ENCODE data around the gene RSAD2.
A peak's percentile ranks its signal among the peaks of the same experiment; 100 is the strongest.
"Not testable (repeated sequence)": the region's sequence is repeated elsewhere in the genome, so short reads cannot be mapped to it uniquely, and the experiment has no call there.

Gene RSAD2

DNA sequence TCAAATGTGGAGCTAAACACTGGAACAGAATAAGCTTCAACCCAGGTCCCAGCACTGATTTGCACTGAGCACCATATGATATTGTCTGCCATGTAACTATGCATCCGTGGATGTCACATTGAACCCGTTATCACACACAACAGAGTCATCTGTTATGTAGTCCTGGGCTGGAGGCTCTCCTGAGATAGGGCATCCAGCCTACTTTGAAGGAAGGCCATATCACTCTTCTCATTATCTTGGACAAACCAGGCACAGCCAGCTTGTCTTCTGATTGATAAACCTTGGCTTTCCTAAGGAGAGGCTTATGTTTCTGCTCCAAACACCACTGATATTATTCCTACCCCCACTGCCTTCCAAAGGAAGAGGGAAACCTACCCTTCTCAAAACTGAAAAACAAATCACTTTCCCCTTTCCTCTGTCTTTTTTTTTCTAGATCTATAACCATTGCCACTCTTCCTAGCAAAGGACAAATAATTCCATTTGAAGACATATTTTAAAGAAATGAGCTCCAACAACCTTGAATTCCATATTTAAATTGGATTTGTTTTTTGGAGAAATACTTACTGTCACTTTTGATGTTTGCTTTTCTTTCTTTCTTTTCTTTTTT lies 16.4 kb downstream of the RSAD2 start:
- H3K79me2 ChIP-seq (ENCODE audit: low read length) = no peaks in the 10 kb centered on the region
- no peaks in the 10 kb centered on the region for H3K4me1 ChIP-seq (ENCODE audit: low read length)
- H3K27me3 ChIP-seq (replicated peaks; ENCODE audit: insufficient read depth, low read length) = no peaks in the 10 kb centered on the region
- H3K4me3 ChIP-seq (ENCODE audit: low read length) = no peak overlapping the region
- no peaks in the 10 kb centered on the region for H3K9me2 ChIP-seq (replicated peaks; ENCODE audit: insufficient read depth, low read length)
- no peak overlapping the region for H2AFZ ChIP-seq (ENCODE audit: low read length)
- no peaks in the 10 kb centered on the region for H3F3A ChIP-seq (ENCODE audit: insufficient read depth, low read length)
- H3K9ac ChIP-seq (ENCODE audit: low read length) = no peak overlapping the region
- no peak overlapping the region for H3K4me2 ChIP-seq (ENCODE audit: low read depth, low read length)
- H3K27ac ChIP-seq (ENCODE audit: low read length) = no peak overlapping the region
- H4K20me1 ChIP-seq (ENCODE audit: insufficient read depth, low read length) = no peaks in the 10 kb centered on the region
- H3K9me3 ChIP-seq (replicated peaks; ENCODE audit: insufficient read depth, low read length) = no peaks in the 10 kb centered on the region
- H3K36me3 ChIP-seq (replicated peaks; ENCODE audit: insufficient read depth, low read length) = no peaks in the 10 kb centered on the region
- DNase-seq = no peak
- TF ChIP-seq EZH2 (optimal IDR thresholded peaks at IDR 0.05; ENCODE audit: low read depth, low read length) (no peak), EZH2phosphoT487 (IDR thresholded peaks at IDR 0.05; ENCODE audit: low read length) (no peak)
- TF ChIP-seq, protein P1, sequence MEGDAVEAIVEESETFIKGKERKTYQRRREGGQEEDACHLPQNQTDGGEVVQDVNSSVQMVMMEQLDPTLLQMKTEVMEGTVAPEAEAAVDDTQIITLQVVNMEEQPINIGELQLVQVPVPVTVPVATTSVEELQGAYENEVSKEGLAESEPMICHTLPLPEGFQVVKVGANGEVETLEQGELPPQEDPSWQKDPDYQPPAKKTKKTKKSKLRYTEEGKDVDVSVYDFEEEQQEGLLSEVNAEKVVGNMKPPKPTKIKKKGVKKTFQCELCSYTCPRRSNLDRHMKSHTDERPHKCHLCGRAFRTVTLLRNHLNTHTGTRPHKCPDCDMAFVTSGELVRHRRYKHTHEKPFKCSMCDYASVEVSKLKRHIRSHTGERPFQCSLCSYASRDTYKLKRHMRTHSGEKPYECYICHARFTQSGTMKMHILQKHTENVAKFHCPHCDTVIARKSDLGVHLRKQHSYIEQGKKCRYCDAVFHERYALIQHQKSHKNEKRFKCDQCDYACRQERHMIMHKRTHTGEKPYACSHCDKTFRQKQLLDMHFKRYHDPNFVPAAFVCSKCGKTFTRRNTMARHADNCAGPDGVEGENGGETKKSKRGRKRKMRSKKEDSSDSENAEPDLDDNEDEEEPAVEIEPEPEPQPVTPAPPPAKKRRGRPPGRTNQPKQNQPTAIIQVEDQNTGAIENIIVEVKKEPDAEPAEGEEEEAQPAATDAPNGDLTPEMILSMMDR (IDR thresholded peaks at IDR 0.05; ENCODE audit: low read length) = no peak

DNA sequence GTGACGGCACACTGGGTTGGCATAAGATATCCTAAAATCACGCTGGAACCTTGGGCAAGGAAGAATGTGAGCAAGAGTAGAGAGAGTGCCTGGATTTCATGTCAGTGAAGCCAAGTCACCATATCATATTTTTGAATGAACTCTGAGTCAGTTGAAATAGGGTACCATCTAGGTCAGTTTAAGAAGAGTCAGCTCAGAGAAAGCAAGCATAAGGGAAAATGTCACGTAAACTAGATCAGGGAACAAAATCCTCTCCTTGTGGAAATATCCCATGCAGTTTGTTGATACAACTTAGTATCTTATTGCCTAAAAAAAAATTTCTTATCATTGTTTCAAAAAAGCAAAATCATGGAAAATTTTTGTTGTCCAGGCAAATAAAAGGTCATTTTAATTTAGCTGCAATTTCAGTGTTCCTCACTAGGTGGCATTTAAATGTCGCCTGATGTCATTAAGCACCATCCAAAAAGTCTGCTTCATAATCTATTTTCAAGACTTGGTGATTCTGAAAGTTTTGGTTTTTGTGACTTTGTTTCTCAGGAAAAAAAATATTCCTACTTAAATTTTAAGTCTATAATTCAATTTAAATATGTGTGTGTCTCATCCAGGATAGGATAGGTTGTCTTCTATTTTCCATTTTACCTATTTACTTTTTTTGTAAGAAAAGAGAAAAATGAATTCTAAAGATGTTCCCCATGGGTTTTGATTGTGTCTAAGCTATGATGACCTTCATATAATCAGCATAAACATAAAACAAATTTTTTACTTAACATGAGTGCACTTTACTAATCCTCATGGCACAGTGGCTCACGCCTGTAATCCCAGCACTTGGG lies 19.6 kb downstream of the RSAD2 start:
- peak; percentile 36 for DNase-seq
- H3K36me3 ChIP-seq (replicated peaks; ENCODE audit: insufficient read depth, low read length) = no peaks in the 10 kb centered on the region
- H3K27ac ChIP-seq (ENCODE audit: low read length) = no peak overlapping the region
- no peaks in the 10 kb centered on the region for H4K20me1 ChIP-seq (ENCODE audit: insufficient read depth, low read length)
- H3K27me3 ChIP-seq (replicated peaks; ENCODE audit: insufficient read depth, low read length) = no peaks in the 10 kb centered on the region
- no peak overlapping the region for H3K4me2 ChIP-seq (ENCODE audit: low read depth, low read length)
- no peak overlapping the region for H3K9ac ChIP-seq (ENCODE audit: low read length)
- H3K9me2 ChIP-seq (replicated peaks; ENCODE audit: insufficient read depth, low read length) = no peaks in the 10 kb centered on the region
- H3K79me2 ChIP-seq (ENCODE audit: low read length) = no peaks in the 10 kb centered on the region
- no peaks in the 10 kb centered on the region for H3K9me3 ChIP-seq (replicated peaks; ENCODE audit: insufficient read depth, low read length)
- no peak overlapping the region for H3K4me3 ChIP-seq (ENCODE audit: low read length)
- no peaks in the 10 kb centered on the region for H3F3A ChIP-seq (ENCODE audit: insufficient read depth, low read length)
- H2AFZ ChIP-seq (ENCODE audit: low read length) = no peak overlapping the region
- no peaks in the 10 kb centered on the region for H3K4me1 ChIP-seq (ENCODE audit: low read length)
- TF ChIP-seq EZH2phosphoT487 (IDR thresholded peaks at IDR 0.05; ENCODE audit: low read length) = no peak
- TF ChIP-seq, protein P1 (IDR thresholded peaks at IDR 0.05; ENCODE audit: low read length) = peak; percentile 67

DNA sequence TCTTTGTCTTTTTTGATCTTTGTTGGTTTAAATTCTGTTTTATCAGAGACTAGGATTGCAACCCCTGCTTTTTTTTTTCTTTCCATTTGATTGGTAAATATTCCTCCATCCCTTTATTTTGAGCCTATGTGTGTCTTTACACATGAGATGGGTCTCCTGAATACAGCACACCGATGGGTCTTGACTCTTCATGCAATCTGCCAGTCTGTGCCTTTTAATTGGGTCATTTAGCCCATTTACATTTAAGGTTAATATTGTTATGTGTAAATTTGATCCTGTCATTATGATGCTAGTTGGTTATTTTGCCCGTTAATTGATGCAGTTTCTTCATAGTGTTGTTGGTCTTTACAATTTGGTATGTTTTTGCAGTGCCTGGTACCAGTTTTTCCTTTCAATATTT lies 25.0 kb downstream of the RSAD2 start:
- H3K4me3 ChIP-seq (ENCODE audit: low read length); H3K9me2 ChIP-seq (replicated peaks; ENCODE audit: insufficient read depth, low read length); H3K9me3 ChIP-seq (replicated peaks; ENCODE audit: insufficient read depth, low read length); H3K36me3 ChIP-seq (replicated peaks; ENCODE audit: insufficient read depth, low read length); H3K27me3 ChIP-seq (replicated peaks; ENCODE audit: insufficient read depth, low read length); H2AFZ ChIP-seq (ENCODE audit: low read length); H3K4me2 ChIP-seq (ENCODE audit: low read depth, low read length); H3K79me2 ChIP-seq (ENCODE audit: low read length); H3K27ac ChIP-seq (ENCODE audit: low read length); H3K4me1 ChIP-seq (ENCODE audit: low read length); DNase-seq; H3F3A ChIP-seq (ENCODE audit: insufficient read depth, low read length); H3K9ac ChIP-seq (ENCODE audit: low read length); H4K20me1 ChIP-seq (ENCODE audit: insufficient read depth, low read length): not testable (repeated sequence)

DNA sequence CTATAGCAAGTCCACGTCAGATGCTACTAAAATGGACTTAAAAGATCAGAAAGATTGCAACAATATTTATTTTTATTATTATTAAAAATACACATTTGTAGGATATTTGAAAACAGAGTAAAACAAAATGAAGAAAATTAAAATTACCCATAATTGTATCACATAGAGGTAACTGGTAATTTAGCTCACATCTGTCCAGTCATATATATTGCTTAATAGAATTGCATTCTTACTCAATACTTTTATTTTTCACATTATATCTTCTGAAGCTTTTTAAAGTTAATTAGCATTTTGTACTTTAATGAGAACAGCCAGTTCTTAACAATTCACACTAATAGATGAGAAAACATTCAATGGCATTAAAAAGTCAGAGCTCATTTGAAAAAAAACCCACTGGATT lies 28.1 kb downstream of the RSAD2 start:
- H3F3A ChIP-seq (ENCODE audit: insufficient read depth, low read length) = peaks cover 4% of the 10 kb centered on the region; the same call in 1 of the 2 replicates
- H3K36me3 ChIP-seq (replicated peaks; ENCODE audit: insufficient read depth, low read length) = no peaks in the 10 kb centered on the region
- H3K4me2 ChIP-seq (ENCODE audit: low read depth, low read length) = no peak overlapping the region
- no peaks in the 10 kb centered on the region for H4K20me1 ChIP-seq (ENCODE audit: insufficient read depth, low read length)
- H3K4me1 ChIP-seq (ENCODE audit: low read length) = peaks cover 15% of the 10 kb centered on the region
- H2AFZ ChIP-seq (ENCODE audit: low read length) = no peak overlapping the region
- peaks cover 7% of the 10 kb centered on the region; the same call in 1 of the 2 replicates for H3K27me3 ChIP-seq (replicated peaks; ENCODE audit: insufficient read depth, low read length)
- no peak overlapping the region for H3K4me3 ChIP-seq (ENCODE audit: low read length)
- DNase-seq = no peak
- no peak for TF ChIP-seq EZH2 (optimal IDR thresholded peaks at IDR 0.05; ENCODE audit: low read depth, low read length)
- no peak for TF ChIP-seq EZH2phosphoT487 (IDR thresholded peaks at IDR 0.05; ENCODE audit: low read length)
- TF ChIP-seq, protein P1 (IDR thresholded peaks at IDR 0.05; ENCODE audit: low read length) = no peak
- no peaks in the 10 kb centered on the region for H3K79me2 ChIP-seq (ENCODE audit: low read length)
- H3K9me3 ChIP-seq (replicated peaks; ENCODE audit: insufficient read depth, low read length) = no peaks in the 10 kb centered on the region
- no peaks in the 10 kb centered on the region for H3K9me2 ChIP-seq (replicated peaks; ENCODE audit: insufficient read depth, low read length)
- H3K27ac ChIP-seq (ENCODE audit: low read length) = no peak overlapping the region
- no peak overlapping the region for H3K9ac ChIP-seq (ENCODE audit: low read length)

Data from MM.1S (cell line).